Left renal cortex interstitium (tissue), 4 donors: ENCODE data around the gene F11. TPM values are rescaled to one million over a fixed set of nuclear protein-coding genes. Genes with fewer than 3 reads are reported as not detected.
"Not testable (repeated sequence)": the region's sequence is repeated elsewhere in the genome, so short reads cannot be mapped to it uniquely, and the experiment has no call there.

ENCODE experiments used
- DNase-seq, 4 donors: peaks; one replicate each; pipeline ENCODE4 v3.0.0-alpha.2; 2013; ENCODE audit warnings: low read depth in 4 of 4, low spot score in 2 of 4, missing footprints in 1 of 4
- polyA plus RNA-seq, 4 donors: library from polyadenylated mRNA; unstranded; fragments of 120-200 nt; gene quantifications; one replicate each; pipeline ENCODE4 v1.2.1, GENCODE V29; 2013; ENCODE audit not compliant: insufficient read length in 4 of 4

Gene F11
- 1 to 10 TPM; 2.0 to 5.6 (median 4.2) TPM for polyA plus RNA-seq

DNA sequence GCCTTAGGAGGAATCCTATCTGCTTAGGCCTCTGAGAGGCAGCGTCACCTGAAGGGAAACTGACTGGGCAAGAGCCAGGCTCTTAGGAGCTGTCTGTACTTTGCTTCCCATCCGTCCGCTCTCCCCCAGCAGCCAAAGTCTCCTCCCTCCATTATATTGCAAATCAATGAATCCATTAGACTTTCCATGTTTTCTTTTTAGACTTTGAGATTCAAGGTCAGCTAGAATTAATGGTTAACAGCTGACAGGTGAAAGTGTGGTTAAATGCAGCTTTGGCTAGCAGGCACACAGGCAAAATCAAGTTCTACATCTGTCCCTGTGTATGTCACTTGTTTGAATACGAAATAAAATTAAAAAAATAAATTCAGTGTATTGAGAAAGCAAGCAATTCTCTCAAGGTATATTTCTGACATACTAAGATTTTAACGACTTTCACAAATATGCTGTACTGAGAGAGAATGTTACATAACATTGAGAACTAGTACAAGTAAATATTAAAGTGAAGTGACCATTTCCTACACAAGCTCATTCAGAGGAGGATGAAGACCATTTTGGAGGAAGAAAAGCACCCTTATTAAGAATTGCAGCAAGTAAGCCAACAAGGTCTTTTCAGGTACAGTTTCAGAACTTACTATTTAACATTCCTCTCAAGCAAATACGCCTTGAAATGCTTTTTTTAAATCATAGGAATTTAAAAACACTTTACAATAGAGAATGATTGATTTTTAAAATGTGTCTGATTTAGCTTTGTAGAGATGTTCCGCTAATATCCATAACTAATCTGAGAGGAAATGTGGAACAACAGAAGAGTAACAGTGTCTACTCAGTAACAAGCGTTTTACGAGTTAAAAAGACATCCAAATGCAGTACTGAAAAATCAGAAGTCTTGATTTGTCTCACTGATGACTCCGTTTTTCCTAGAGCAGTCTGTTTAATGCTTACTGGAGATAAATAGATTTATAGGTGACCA lies at the start of gene F11:
Gene F11 (plus strand): TSS at position 507 of the 970 bp plus-strand sequence. CDS start 948 bp downstream, outside the sequence.
- no peak for DNase-seq

DNA sequence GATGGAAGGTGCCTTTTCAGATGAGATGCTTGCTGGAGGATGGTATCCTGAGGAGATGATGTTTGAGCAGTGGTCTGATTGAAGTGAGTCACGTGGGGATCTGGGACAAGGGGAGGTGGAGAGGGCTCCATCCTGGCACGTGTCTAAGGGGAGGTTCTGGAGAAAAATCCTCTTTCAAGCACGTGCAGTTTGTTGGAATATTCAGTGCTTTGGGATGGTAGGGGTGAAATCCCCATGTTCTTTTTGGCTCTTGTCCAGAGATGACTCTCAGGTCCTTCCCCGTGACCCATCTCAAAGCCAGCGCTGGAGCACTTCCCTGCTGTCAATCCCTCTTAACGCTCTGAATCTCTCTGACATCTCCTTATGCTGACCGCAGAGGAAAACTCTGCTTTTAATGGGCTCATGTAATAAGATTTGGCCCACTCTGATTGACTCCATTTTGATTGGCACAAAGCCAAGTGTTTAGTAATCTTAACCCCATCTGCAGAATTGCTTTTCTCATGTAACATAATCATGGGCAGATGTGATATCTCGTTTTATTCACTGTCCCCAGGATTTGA lies 49.4 kb upstream of the F11 start:
- DNase-seq, result no peak

DNA sequence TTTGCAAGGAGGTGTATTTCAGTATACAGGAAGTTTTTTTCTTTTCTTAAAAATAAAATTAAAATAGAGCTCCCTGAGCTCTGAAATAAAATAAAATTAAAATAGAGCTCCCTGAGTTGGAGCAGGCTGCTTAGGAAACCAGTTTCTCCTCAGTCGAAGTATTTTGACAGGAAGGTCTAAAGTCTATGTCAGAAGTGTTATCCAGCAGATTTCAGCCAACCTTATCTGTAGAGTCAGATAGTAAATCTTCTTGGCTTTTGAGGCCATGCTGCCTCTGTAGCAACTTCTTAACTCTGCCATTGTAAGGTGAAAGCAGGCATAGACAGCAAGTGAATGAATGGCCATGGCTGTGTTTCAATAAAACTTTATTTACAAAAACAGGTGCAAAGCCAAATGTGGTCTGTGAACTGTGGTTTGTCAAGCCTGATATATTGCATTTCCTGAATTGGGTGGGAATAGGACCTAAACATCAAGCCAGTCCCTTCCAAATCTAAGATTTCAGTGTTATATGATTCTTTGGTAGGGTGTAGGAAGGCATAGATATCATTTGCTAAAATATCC lies 48.2 kb upstream of the F11 start:
- no peak for DNase-seq

DNA sequence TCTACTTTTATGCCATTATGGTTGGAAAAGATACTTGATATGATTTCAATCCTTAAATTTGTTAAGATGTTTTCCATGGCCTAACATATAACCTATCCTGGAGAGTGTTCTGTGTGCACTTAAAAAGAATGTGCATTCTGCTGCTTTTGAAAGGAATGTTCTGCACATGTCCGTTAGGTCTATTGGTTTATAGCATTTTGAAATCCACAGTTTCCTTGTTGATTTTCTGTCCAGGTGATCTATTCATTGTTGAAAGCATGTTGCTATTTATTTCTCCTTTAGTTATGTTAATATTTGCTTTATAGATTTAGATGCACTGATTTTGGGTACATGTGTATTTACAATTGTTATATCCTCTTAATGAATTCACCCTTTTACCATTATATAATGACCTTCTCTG lies 44.4 kb upstream of the F11 start:
- no peak for DNase-seq

DNA sequence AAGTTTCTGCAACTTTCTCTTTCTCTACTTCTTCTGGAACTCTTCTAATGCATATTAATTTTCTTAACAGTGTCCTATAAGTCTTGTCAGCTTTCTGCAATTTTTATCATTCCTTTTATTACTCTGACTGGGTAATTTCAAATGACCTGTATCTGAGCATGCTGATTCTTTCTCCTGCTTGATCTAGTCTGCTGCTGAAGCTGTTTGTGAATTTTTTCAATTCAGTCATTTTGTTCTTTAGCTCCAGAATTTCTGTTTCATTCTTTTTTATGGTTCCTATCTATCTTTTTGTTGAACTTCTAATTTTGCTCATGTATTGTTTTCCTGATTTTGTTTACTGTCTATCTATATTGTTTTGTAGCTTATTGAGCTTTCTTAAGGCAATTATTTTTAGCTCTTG lies 40.1 kb upstream of the F11 start:
- DNase-seq, result no peak

DNA sequence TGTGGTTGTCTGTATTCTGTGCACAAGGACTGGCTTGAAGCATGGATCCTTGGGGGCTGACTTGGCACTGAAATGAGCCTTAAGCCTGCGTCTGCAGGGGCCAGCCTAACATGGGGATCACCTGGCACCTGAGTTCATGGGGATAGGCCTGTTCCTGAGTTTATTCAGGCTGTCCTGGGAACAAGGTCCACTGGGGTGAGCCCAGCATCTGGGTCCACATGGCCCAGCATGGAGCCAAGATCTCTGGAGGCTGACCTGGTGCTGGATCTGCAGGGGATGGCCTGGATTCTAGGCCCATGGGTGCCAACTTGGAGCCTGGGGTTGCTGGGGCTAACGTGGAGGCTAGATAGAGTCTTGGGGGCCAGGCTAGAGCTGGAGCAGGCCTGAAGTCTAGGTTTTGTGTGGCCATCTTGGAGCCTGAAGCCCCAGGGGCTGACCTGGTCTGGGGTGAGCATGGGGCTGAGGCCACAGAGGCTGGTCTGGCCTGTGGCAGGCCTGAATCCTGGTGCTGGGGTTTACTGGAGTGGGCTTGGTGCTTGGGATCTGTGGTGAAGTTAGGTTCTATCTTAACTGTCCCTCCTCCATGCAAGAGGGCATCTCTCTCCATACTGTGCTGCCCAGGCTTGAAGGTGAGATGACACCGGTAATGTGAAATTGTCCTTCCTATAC lies 39.3 kb upstream of the F11 start:
- DNase-seq, result no peak

DNA sequence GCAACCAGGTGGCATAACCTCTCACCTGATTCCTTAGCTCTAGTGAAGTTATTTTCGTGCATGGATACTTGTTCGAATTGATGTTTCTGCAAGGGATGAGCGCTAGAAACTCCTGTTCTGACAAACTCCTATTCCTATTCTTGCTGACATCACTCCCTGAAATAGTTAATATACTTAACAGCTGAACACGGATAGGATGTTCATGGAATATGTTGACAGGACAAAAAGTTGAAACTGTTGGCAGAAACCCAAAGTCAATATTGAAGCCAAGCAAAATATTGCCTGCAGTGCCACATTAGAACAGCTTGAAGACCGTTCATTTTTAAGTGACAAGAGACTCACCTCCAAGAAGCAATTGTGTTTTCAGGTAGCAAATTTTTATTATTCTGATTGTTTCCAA lies 38.8 kb upstream of the F11 start, which contains the start of gene KLKB1:
Gene KLKB1 (plus strand): TSS at position 287 of the 400 bp plus-strand sequence. CDS start 689 bp downstream, outside the sequence.
- DNase-seq, result no peak

DNA sequence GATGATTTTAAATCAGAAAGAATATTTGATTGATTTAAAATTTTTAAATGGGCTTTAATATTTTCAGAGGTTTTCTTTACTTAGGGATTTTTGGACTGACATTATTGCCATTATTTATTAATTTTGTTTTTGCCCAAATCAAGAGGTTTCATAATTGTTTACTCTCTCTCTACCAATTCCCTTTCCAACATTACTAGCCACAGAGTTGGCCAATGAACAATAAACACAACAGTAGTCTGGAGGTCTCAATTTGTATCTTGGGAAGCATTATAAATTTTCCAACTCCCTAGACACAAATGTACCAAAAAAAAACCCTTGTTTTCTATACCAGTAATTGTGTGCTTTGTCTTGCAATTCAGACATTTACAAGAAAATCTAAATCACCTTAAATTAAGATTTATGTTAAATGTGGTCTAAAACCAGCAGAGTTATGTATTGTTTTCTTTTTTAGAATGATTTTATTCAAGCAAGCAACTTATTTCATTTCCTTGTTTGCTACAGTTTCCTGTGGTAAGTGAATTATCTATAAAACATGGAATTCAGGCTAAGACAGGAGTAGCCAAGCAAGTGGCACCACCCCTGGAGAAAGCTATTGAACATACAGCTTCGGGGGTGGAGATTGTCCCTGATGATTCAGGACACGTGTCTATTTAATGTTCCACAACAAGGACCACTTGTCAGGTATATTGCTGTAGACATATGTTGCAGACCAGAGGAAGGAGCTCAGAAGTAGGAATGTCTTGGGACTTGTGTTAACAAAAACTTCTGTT lies 38.1 kb upstream of the F11 start:
- no peak for DNase-seq

DNA sequence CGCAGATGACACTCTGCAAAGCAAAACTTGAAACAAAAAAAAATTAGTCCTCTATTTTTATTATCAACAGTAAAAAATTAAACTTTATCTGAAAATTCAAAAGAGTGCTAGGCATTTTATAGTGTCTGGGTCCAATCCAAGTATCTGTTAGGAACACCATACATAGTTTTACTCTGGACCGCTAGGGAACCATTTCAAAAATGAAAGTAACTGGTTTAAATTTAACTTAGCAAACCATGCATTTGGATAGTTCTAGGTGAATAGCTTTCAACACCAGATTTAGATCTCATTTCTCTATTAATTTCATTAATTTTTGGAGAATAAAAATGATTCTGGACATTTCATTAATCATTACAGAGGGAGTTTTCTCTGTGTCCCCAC lies 37.5 kb upstream of the F11 start:
- no peak for DNase-seq

DNA sequence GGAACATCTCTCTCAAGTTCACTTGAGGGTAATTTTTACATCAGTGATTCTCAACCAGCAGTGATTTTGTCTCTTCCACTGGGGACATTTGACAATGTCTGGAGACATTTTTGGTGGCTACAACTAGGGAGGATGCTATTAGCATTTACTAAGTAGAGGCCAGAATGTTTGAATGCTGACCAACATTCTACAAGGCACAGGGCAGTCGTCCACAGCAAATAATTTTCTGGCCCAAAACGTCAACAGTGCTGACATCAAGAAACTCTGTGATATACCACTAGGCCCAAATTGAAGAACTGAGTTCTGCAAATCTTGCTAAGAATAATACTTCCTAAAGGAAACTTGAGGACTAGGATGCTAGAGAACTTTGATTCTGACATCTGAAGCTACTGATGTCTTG lies 31.6 kb upstream of the F11 start:
- DNase-seq, result no peak

DNA sequence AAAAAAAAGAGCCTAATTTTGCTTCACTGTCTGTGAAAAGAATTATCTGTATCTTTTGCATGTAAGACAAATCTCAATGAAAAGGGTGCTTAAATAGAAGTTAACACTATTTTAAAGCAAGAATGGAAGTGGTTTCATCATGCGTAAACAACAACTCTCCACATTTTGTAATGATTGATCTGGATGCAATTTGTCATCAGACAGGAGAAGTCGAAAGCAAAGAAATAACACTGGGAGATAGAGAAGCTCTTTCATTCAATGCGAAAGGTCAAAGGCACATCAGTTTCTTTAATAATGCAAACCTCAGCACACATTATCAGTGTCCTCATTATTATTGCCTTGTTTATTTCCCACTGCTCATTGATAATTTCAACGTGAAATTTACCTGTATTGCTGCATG lies 29.9 kb upstream of the F11 start:
- DNase-seq, result no peak

DNA sequence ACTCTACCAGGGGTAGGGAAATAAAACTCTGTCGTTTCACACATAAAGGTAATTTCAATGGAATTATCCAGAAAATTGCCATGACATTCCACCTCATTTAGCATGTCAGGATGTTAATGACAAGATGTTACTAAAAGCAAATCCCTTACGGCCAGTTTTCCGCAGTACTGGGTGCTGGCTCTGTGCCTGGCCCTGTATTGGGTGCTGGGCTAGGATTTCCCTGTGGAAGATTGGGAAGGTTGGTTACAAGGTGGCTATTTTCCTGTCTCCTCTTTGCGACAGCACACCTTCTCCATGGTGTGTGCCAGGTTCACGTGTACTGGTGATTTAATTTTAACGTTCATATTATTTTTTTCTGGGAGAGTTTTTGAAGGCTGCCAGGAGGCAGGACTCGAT lies 25.5 kb upstream of the F11 start:
- no peak for DNase-seq

DNA sequence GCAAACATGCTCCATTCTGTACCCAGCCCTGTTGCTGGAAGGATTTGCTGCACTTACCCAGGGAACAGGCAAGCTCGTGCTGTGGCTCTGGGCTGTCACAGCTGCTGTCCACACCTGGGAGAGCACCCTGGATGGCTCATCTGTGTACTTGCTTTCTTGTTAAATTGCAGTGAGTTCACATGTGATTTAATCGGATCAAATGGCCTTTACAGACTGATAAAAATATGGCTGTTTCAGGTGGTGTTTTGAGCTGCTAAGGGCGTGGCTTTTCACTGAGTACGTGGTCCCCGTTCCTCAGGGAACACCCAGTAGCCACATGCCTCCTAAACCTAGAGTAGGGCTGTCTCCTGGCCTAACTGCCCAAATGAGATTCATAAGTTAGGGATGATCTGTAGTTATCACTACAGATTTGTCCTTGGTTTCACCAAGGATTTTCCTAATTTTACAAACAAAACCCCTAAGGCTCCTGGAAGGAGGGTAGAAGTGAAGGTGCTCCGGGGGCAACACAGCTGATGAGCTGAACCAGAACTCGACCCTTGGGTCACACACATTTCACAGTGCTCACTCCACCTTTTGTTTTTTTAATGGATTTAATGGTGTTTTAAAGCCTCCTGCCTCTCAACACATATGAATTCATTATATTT lies 25.0 kb upstream of the F11 start:
- no peak for DNase-seq

DNA sequence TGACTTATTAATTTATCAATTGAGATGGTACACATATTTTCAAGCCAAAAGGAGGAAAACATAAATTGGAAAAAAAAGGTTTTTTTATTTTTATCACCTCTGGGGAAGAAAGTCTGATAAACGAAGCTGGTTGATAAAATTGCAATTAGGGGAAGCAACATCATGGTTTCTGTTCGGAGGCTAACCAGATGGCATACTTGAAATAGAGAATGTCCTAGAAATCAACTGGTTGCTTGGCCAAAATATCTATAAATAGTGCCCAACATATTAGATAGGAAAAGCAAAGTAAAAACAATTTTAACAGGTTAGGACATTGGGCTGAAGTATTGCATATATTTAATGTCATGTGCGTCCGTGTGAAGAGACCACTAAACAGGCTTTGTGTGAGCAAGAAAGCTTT lies 24.4 kb upstream of the F11 start:
- no peak for DNase-seq

DNA sequence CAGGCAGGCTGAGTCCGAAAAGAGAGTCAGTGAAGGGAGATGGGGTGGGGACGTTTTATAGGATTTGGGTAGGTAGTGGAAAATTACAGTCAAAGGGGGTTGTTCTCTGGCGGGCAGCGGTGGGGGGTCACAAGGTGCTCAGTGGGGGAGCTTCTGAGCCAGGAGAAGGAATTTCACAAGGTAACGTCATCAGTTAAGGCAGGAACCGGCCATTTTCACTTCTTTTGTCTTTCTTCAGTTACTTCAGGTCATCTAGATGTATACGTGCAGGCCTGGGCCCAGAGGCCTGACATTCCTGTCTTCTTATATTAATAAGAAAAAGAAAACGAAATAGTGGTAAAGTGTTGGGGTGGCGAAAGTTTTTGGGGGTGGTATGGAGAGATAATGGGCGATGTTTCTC lies 24.0 kb upstream of the F11 start:
- not testable (repeated sequence) for DNase-seq

DNA sequence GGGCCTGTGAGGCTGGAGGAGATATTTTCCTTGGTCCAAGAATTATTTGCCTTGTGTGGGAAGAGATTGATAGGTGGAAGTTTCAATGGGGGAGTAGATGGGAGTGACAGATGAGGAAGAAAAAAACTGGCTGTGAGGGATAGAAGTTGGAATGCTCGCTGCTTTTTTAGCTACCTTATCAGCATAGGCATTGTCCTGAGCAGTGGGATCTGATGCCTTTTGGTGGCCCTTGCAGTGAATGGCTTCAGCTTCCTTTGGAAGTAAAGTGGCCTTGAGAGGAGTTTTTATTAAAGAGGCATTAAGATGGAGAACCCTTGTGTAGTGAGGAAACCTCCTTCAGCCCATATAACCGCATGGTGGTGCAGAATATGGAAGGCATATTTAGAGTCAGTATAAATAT lies 22.7 kb upstream of the F11 start:
- no peak for DNase-seq

DNA sequence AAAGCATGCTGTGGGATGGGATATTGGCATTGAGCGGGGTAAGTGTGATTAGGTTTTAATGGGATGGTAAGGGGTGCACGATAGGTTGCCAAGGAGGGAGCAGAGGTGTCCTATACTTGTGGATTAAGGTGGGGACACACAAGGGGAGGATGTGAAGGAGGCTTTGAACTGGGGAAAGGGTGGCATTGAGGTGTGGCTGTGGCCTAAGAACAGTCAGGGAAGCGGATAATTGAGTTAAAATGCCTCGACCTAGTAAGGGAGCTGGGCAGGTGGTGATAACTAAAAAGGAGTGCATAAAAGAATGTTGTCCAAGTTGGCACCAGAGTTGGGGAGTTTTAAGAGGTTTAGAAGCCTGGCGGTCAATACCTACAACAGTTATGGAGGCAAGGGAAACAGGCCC lies 21.2 kb upstream of the F11 start:
- DNase-seq, result no peak

DNA sequence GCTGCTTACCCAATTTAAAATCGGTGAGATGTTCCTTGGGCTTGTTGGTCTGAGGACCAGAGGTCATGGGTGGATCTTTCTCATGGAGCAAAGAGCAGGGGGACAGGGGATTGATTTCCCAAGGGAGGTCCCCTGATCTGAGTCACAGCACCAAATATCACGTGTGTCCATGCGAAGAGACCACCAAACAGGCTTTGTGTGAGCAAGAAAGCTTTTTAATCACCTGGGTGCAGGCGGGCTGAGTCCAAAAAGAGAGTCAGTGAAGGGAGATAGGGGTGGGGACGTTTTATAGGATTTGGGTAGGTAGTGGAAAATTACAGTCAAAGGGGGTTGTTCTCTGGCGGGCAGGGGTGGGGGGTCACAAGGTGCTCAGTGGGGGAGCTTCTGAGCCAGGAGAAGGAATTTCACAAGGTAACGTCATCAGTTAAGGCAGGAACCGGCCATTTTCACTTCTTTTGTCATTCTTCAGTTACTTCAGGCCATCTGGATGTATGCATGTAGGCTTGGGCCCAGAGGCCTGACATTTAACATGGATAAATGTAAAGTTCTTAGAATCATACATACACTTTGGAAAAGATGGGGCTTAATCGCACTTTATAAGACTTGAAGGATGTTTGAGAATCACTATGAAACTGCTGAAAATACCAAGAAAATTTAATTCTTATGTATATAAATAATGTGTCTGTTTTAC lies 18.8 kb upstream of the F11 start:
- not testable (repeated sequence) for DNase-seq

DNA sequence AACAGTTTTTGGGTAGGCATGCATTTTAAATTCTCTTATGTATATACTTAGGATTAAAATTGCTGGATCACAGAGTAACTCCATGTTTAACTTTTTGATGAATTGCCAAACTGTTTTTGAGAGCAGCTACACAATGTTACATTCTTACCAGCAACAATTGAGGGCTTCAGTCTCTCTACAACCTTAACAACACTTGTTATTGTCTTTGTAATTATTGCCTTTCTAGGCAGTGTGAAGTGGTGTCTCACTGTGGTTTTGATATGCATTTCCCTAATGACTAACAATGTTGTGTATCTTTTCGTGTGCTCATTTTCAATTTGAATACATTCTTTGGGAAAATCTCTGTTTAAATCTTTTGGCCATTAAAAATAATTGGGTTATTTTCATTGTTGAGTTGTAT lies 17.3 kb upstream of the F11 start:
- DNase-seq, result no peak
